ENCODE data around the gene ZBTB49. TPM values are rescaled to one million over a fixed set of nuclear protein-coding genes. Genes with fewer than 3 reads are reported as not detected.

The ZBTB49 gene
- total and polyA plus RNA-seq, 4 donors: 1.4 to 7.4 (median 4.8) TPM

- intact Hi-C loops (cut with DNase I): no loop called here
- Histone ChIP-seq H3K4me3 (ENCODE audit: low read length in 2 of 2) (no peak overlapping the region), H3K36me3 (ENCODE audit: control insufficient read depth in 1 of 2, insufficient read depth in 2 of 2, low read length in 1 of 2) (peaks cover 0 to 2% of the 10 kb centered on the region in 2 donors), H3K27ac (ENCODE audit: low read depth in 1 of 2, low read length in 2 of 2) (no peak overlapping the region), H3K27me3 (ENCODE audit: control insufficient read depth in 1 of 2, insufficient read depth in 2 of 2, low read length in 1 of 2) (no peaks in the 10 kb centered on the region), H3K4me1 (ENCODE audit: control insufficient read depth in 1 of 2, insufficient read depth in 2 of 2, low read length in 2 of 2) (peaks cover 0 to 6% of the 10 kb centered on the region in 2 donors), H3K9me3 (ENCODE audit: control insufficient read depth, low read length) (no peaks in the 10 kb centered on the region)
- ATAC-seq (ENCODE audit: low FRiP score): no peak
- 95 to 96% methylated on average over 3 of the region's 3 CpGs for WGBS, 2 donors
- DNase-seq: no peak
Measured at GRCh38 chr4:4293279-4293678, 3.2 kb downstream of the ZBTB49 start.

- no peak for ATAC-seq (ENCODE audit: low FRiP score)
- WGBS, 2 donors: 92 to 93% methylated on average over 5 of the region's 5 CpGs
- Histone ChIP-seq H3K9me3 (ENCODE audit: control insufficient read depth, low read length) (no peaks in the 10 kb centered on the region), H3K36me3 (ENCODE audit: control insufficient read depth in 1 of 2, insufficient read depth in 2 of 2, low read length in 1 of 2) (peaks cover 0 to 2% of the 10 kb centered on the region in 2 donors), H3K4me1 (ENCODE audit: control insufficient read depth in 1 of 2, insufficient read depth in 2 of 2, low read length in 2 of 2) (no peaks in the 10 kb centered on the region), H3K27me3 (ENCODE audit: control insufficient read depth in 1 of 2, insufficient read depth in 2 of 2, low read length in 1 of 2) (no peaks in the 10 kb centered on the region), H3K4me3 (ENCODE audit: low read length in 2 of 2) (no peak overlapping the region), H3K27ac (ENCODE audit: low read depth in 1 of 2, low read length in 2 of 2) (no peak overlapping the region)
- DNase-seq: no peak
- intact Hi-C loops (cut with DNase I): no loop called here
Measured at GRCh38 chr4:4296283-4296846, 6.3 kb downstream of the ZBTB49 start.

GRCh38 chr4:4299006-4299405 lies 9.0 kb downstream of the ZBTB49 start:
- intact Hi-C loops (cut with DNase I): no loop called here
- 89 to 91% methylated on average over 3 of the region's 3 CpGs for WGBS, 2 donors
- Histone ChIP-seq H3K4me1 (ENCODE audit: control insufficient read depth in 1 of 2, insufficient read depth in 2 of 2, low read length in 2 of 2) (no peaks in the 10 kb centered on the region), H3K9me3 (ENCODE audit: control insufficient read depth, low read length) (no peaks in the 10 kb centered on the region), H3K27ac (ENCODE audit: low read depth in 1 of 2, low read length in 2 of 2) (no peak overlapping the region), H3K27me3 (ENCODE audit: control insufficient read depth in 1 of 2, insufficient read depth in 2 of 2, low read length in 1 of 2) (no peaks in the 10 kb centered on the region), H3K4me3 (ENCODE audit: low read length in 2 of 2) (no peak overlapping the region), H3K36me3 (ENCODE audit: control insufficient read depth in 1 of 2, insufficient read depth in 2 of 2, low read length in 1 of 2) (peaks cover 4 to 8% of the 10 kb centered on the region in 2 donors)
- ATAC-seq (ENCODE audit: low FRiP score): no peak
- DNase-seq: no peak

- WGBS, 2 donors: 88 to 89% methylated on average over 5 of the region's 5 CpGs
Measured at GRCh38 chr4:4302001-4302400, 11.9 kb downstream of the ZBTB49 start.

GRCh38 chr4:4302416-4302815 lies 12.4 kb downstream of the ZBTB49 start:
- H3K27me3 ChIP-seq (ENCODE audit: control insufficient read depth in 1 of 2, insufficient read depth in 2 of 2, low read length in 1 of 2): no peaks in the 10 kb centered on the region
- peaks cover 4 to 11% of the 10 kb centered on the region in 2 donors for H3K36me3 ChIP-seq (ENCODE audit: control insufficient read depth in 1 of 2, insufficient read depth in 2 of 2, low read length in 1 of 2)
- WGBS, 2 donors: 66 to 67% methylated on average over 6 of the region's 6 CpGs
- H3K4me3 ChIP-seq (ENCODE audit: low read length in 2 of 2): no peak overlapping the region
- H3K27ac ChIP-seq (ENCODE audit: low read depth in 1 of 2, low read length in 2 of 2): no peak overlapping the region
- DNase-seq (no peak), ATAC-seq (ENCODE audit: low FRiP score) (no peak)
- intact Hi-C loops (cut with DNase I): no loop called here
- H3K9me3 ChIP-seq (ENCODE audit: control insufficient read depth, low read length): no peaks in the 10 kb centered on the region
- H3K4me1 ChIP-seq (ENCODE audit: control insufficient read depth in 1 of 2, insufficient read depth in 2 of 2, low read length in 2 of 2): no peaks in the 10 kb centered on the region

More at GRCh38 chr4:4302001-4302400, 11.9 kb downstream of the ZBTB49 start:
- Histone ChIP-seq H3K36me3 (ENCODE audit: control insufficient read depth in 1 of 2, insufficient read depth in 2 of 2, low read length in 1 of 2) (peaks cover 4 to 11% of the 10 kb centered on the region in 2 donors), H3K27ac (ENCODE audit: low read depth in 1 of 2, low read length in 2 of 2) (no peak overlapping the region), H3K4me3 (ENCODE audit: low read length in 2 of 2) (no peak overlapping the region), H3K9me3 (ENCODE audit: control insufficient read depth, low read length) (no peaks in the 10 kb centered on the region), H3K27me3 (ENCODE audit: control insufficient read depth in 1 of 2, insufficient read depth in 2 of 2, low read length in 1 of 2) (no peaks in the 10 kb centered on the region), H3K4me1 (ENCODE audit: control insufficient read depth in 1 of 2, insufficient read depth in 2 of 2, low read length in 2 of 2) (no peaks in the 10 kb centered on the region)
- ATAC-seq (ENCODE audit: low FRiP score) (no peak), DNase-seq (no peak)
- intact Hi-C loops (cut with DNase I): no loop called here

- no peaks in the 10 kb centered on the region for H3K4me1 ChIP-seq (ENCODE audit: control insufficient read depth in 1 of 2, insufficient read depth in 2 of 2, low read length in 2 of 2)
- ATAC-seq (ENCODE audit: low FRiP score) (no peak), DNase-seq (no peak)
- no peaks in the 10 kb centered on the region for H3K27me3 ChIP-seq (ENCODE audit: control insufficient read depth in 1 of 2, insufficient read depth in 2 of 2, low read length in 1 of 2)
- H3K36me3 ChIP-seq (ENCODE audit: control insufficient read depth in 1 of 2, insufficient read depth in 2 of 2, low read length in 1 of 2): peaks cover 4 to 11% of the 10 kb centered on the region in 2 donors
- H3K4me3 ChIP-seq (ENCODE audit: low read length in 2 of 2): no peak overlapping the region
- H3K9me3 ChIP-seq (ENCODE audit: control insufficient read depth, low read length): no peaks in the 10 kb centered on the region
- H3K27ac ChIP-seq (ENCODE audit: low read depth in 1 of 2, low read length in 2 of 2): no peak overlapping the region
- 85 to 90% methylated on average over 11 of the region's 11 CpGs for WGBS, 2 donors
- intact Hi-C loops (cut with DNase I): no loop called here
Measured at GRCh38 chr4:4306920-4307319, 16.9 kb downstream of the ZBTB49 start.

- intact Hi-C loops (cut with DNase I): no loop called here
- WGBS, 2 donors: 94% methylated on average over 9 of the region's 9 CpGs
- ATAC-seq (ENCODE audit: low FRiP score) (no peak), DNase-seq (no peak)
- Histone ChIP-seq H3K9me3 (ENCODE audit: control insufficient read depth, low read length) (no peaks in the 10 kb centered on the region), H3K4me1 (ENCODE audit: control insufficient read depth in 1 of 2, insufficient read depth in 2 of 2, low read length in 2 of 2) (no peaks in the 10 kb centered on the region), H3K4me3 (ENCODE audit: low read length in 2 of 2) (no peak overlapping the region), H3K27me3 (ENCODE audit: control insufficient read depth in 1 of 2, insufficient read depth in 2 of 2, low read length in 1 of 2) (no peaks in the 10 kb centered on the region), H3K36me3 (ENCODE audit: control insufficient read depth in 1 of 2, insufficient read depth in 2 of 2, low read length in 1 of 2) (peaks cover 0 to 6% of the 10 kb centered on the region in 2 donors), H3K27ac (ENCODE audit: low read depth in 1 of 2, low read length in 2 of 2) (no peak overlapping the region)
Measured at GRCh38 chr4:4308800-4309441, 18.9 kb downstream of the ZBTB49 start.

- 92 to 93% methylated on average over 4 of the region's 4 CpGs for WGBS, 2 donors
- Histone ChIP-seq H3K36me3 (ENCODE audit: control insufficient read depth in 1 of 2, insufficient read depth in 2 of 2, low read length in 1 of 2) (peaks cover under 1 to 13% of the 10 kb centered on the region in 2 donors), H3K9me3 (ENCODE audit: control insufficient read depth, low read length) (no peaks in the 10 kb centered on the region), H3K27me3 (ENCODE audit: control insufficient read depth in 1 of 2, insufficient read depth in 2 of 2, low read length in 1 of 2) (no peaks in the 10 kb centered on the region), H3K27ac (ENCODE audit: low read depth in 1 of 2, low read length in 2 of 2) (no peak overlapping the region), H3K4me1 (ENCODE audit: control insufficient read depth in 1 of 2, insufficient read depth in 2 of 2, low read length in 2 of 2) (no peaks in the 10 kb centered on the region), H3K4me3 (ENCODE audit: low read length in 2 of 2) (no peak overlapping the region)
- ATAC-seq (ENCODE audit: low FRiP score): no peak
- intact Hi-C loops (cut with DNase I): no loop called here
- no peak for DNase-seq
Measured at GRCh38 chr4:4311193-4311592, 21.1 kb downstream of the ZBTB49 start.

GRCh38 chr4:4315461-4316149 lies 25.6 kb downstream of the ZBTB49 start:
- DNase-seq: no peak
- H3K4me3 ChIP-seq (ENCODE audit: low read length in 2 of 2): no peak overlapping the region
- no peak for ATAC-seq (ENCODE audit: low FRiP score)
- H3K9me3 ChIP-seq (ENCODE audit: control insufficient read depth, low read length): no peaks in the 10 kb centered on the region
- 82 to 84% methylated on average over 12 of the region's 12 CpGs for WGBS, 2 donors
- intact Hi-C loops (cut with DNase I): no loop called here
- no peaks in the 10 kb centered on the region for H3K27me3 ChIP-seq (ENCODE audit: control insufficient read depth in 1 of 2, insufficient read depth in 2 of 2, low read length in 1 of 2)
- H3K27ac ChIP-seq (ENCODE audit: low read depth in 1 of 2, low read length in 2 of 2): no peak overlapping the region
- H3K36me3 ChIP-seq (ENCODE audit: control insufficient read depth in 1 of 2, insufficient read depth in 2 of 2, low read length in 1 of 2): peaks cover 5 to 12% of the 10 kb centered on the region in 2 donors
- no peaks in the 10 kb centered on the region for H3K4me1 ChIP-seq (ENCODE audit: control insufficient read depth in 1 of 2, insufficient read depth in 2 of 2, low read length in 2 of 2)
